Mucosa of descending colon (tissue), 3 donors: ENCODE data around the gene CACNB3. TPM values are rescaled to one million over a fixed set of nuclear protein-coding genes. Genes with fewer than 3 reads are reported as not detected.

Experiments
- ATAC-seq: fragments of 200-7000 bp; cut with Tn5 transposase; one replicate; pipeline ENCODE4 v1.9.1; 2020; ENCODE audit warnings: mild to moderate bottlenecking, moderate library complexity
- DNase-seq, 3 donors: peaks; one replicate each; pipeline ENCODE4 v3.0.0-alpha.2; 2020
- H3K36me3 ChIP-seq: fragments of 200-600 bp; one replicate; pipeline ENCODE4 v1.8.0; 2021; ENCODE audit warnings: low read depth, mild to moderate bottlenecking
- H3K4me1 ChIP-seq: fragments of 200-600 bp; one replicate; pipeline ENCODE4 v1.8.0; 2021; ENCODE audit warnings: low read depth, mild to moderate bottlenecking
- H3K4me3 ChIP-seq: fragments of 200-600 bp; one replicate; pipeline ENCODE4 v1.8.0; 2021; ENCODE audit warnings: mild to moderate bottlenecking
- H3K9me3 ChIP-seq: fragments of 200-600 bp; one replicate; pipeline ENCODE4 v1.8.0; 2021; ENCODE audit warnings: mild to moderate bottlenecking
- intact Hi-C, 2 donors: fragments of 100-400 bp; cut with DNase I in 1 of 2; cut with micrococcal nuclease in 1 of 2; formaldehyde crosslinking; loops; one replicate each; pipeline versions ENCODE4 v1.11.0 to v1.11.1; 2022; cut with DNase I, micrococcal nuclease
- total RNA-seq, 3 donors: library from RNA; stranded (reverse); fragmentation: NEBNext Ultra II Directional in 2 of 3; extraction: Animal tissue kit (Norgen Biotek cat#: 25700) in 2 of 3; gene quantifications; one replicate each; pipeline versions ENCODE4 v1.2.1 to v1.2.4, GENCODE V29; 2021 to 2023
- TF ChIP-seq, protein P1 (sequence below): fragments of 200-600 bp; IDR thresholded peaks from one replicate; pipeline ENCODE4 v1.8.0; 2022; ENCODE audit warnings: antibody characterized with exemption, mild to moderate bottlenecking
- donor health status: DM: no; HTN: no; CAD: no; lungs with moderate emphysema.
- donor health status: DM: no; HTN: no; CAD: no.
- donor health status: DM: no; HTN: yes; CAD: no.

CACNB3 gene
- total RNA-seq, 3 donors from 2014 or later = 31.8 to 49.4 (median 45.1) TPM

GRCh38 chr12:48827513-48828096 lies 9.3 kb downstream of the CACNB3 start:
- TF ChIP-seq, protein P1, sequence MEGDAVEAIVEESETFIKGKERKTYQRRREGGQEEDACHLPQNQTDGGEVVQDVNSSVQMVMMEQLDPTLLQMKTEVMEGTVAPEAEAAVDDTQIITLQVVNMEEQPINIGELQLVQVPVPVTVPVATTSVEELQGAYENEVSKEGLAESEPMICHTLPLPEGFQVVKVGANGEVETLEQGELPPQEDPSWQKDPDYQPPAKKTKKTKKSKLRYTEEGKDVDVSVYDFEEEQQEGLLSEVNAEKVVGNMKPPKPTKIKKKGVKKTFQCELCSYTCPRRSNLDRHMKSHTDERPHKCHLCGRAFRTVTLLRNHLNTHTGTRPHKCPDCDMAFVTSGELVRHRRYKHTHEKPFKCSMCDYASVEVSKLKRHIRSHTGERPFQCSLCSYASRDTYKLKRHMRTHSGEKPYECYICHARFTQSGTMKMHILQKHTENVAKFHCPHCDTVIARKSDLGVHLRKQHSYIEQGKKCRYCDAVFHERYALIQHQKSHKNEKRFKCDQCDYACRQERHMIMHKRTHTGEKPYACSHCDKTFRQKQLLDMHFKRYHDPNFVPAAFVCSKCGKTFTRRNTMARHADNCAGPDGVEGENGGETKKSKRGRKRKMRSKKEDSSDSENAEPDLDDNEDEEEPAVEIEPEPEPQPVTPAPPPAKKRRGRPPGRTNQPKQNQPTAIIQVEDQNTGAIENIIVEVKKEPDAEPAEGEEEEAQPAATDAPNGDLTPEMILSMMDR = no peak
- Histone ChIP-seq H3K4me3 (no peak overlapping the region), H3K36me3 (peaks cover 5% of the 10 kb centered on the region), H3K4me1 (no peaks in the 10 kb centered on the region), H3K9me3 (no peaks in the 10 kb centered on the region)
- ATAC-seq (no peak), DNase-seq (no peak)
- intact Hi-C loops = no loop called here

GRCh38 chr12:48828293-48828692 lies 10.0 kb downstream of the CACNB3 start:
- no peaks in the 10 kb centered on the region for H3K9me3 ChIP-seq
- intact Hi-C loops = no loop called here
- ATAC-seq (no peak), DNase-seq (no peak)
- no peaks in the 10 kb centered on the region for H3K4me1 ChIP-seq
- peaks cover 5% of the 10 kb centered on the region for H3K36me3 ChIP-seq
- TF ChIP-seq, protein P1 = no peak
- no peak overlapping the region for H3K4me3 ChIP-seq

DNA sequence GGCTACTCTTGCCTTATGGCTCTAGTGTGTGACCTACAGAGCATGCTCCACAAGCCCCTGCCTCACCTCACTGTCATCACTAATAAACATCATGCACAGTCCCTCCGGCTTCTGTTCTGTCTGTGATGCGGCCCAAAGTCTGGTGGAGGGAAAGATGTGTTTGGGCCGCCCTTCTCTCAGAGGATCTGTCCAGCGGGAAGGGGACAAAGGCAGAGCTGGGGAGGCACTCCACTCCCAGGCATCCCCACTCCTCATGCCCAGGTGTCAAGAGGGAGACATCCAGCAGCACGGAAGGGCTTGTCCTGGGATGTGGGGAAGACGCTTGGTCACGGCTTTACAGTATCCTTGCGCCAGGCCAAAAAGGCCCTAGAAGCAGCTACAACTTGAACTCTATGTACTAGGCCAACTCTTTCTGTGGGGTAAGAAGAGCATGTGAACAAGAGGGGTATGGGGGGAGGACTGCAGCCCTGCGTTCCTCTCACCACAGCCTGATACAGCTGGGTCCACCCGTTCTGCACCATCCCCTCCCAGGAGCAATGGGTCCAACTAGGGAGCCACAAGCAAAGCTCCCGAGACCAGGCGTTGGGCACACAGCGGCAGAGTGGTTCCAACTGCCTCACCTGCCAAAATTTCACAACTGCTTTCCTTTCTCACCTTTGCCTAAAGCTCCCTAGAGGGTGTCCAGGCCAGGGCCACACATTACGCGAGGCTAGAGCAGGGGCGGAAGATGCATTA lies 10.7 kb downstream of the CACNB3 start:
- ATAC-seq = no peak
- TF ChIP-seq, protein P1 = no peak

DNA sequence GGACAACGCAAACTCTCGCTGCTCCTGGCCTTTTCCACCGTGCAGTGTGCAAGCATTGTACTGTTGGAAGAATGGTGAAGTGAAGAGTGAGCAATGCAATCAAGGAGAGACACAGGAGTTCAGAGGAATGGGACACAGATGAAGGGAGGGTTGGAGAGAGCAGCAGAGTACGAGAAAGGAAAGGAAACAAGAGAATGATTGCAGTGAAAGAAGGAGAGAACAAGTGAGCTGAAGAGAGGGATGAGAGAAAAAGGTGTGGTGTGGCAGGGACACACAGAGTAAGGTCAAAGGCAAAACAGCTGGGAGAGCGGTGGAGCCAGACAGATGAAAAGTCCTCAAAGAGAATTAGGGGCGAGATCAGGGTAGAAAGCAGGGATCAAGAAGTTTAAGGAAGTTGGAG lies 13.0 kb downstream of the CACNB3 start:
- TF ChIP-seq, protein P1 = no peak
- intact Hi-C loops = no loop called here
- Histone ChIP-seq H3K4me1 (no peaks in the 10 kb centered on the region), H3K4me3 (no peak overlapping the region), H3K36me3 (peaks cover 9% of the 10 kb centered on the region), H3K9me3 (no peaks in the 10 kb centered on the region)
- no peak for ATAC-seq
- DNase-seq = no peak

More for the DNA sequence above, 10.7 kb downstream of the CACNB3 start:
- no peaks in the 10 kb centered on the region for H3K9me3 ChIP-seq
- intact Hi-C loops = no loop called here
- no peak for DNase-seq
- no peak overlapping the region for H3K4me3 ChIP-seq
- H3K4me1 ChIP-seq = no peaks in the 10 kb centered on the region
- H3K36me3 ChIP-seq = peaks cover 5% of the 10 kb centered on the region

DNA sequence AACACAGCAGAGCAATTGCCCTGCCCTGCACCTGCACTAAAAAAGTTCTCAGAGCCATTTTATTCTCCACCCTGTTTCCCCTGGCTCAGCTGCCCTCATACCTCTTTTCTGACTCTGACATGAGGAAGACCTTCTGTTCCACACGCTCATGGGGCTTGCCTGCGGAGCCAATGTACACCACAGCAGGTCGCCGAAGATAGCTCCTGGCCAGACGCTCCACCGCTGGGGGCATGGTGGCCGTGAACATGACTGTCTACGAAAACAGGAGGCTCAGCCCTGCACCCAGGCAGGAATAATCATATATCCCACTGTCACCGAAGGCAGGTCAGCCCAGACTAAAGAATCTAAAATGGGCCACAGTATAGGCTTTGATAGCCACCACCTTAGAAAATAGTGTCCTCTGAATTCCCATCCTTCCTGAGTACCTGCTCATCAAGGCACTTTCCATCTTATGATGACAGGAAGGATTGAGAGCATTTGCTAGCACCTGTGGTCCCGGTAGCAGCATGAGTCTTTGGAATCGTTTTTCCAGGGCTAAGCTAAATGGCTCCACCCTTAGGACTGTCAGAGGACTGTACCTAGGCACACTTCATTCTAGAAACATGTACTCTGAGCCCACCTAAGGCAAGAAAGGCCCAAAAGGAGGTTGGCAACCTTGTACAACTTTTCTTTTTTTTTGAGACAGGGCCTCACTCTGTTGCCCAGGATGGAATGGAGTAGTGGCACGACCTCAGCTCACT lies 14.2 kb downstream of the CACNB3 start:
- ATAC-seq = no peak
- no peaks in the 10 kb centered on the region for H3K4me1 ChIP-seq
- DNase-seq = no peak
- no peak overlapping the region for H3K4me3 ChIP-seq
- intact Hi-C loops = no loop called here
- no peaks in the 10 kb centered on the region for H3K9me3 ChIP-seq
- H3K36me3 ChIP-seq = peaks cover 18% of the 10 kb centered on the region
- TF ChIP-seq, protein P1 = no peak
